Endothelial cell of umbilical vein (primary cell): ENCODE measurements around the gene TSPAN8. TPM values are rescaled to one million over a fixed set of nuclear protein-coding genes. Genes with fewer than 3 reads are reported as not detected.

Source experiments
- BruUV-seq: library from RNA; stranded (reverse); fragments of 400-500 nt; replicated peaks from 2 replicates; lab custom pipeline; 2021; lab: Mats Ljungman, UMichigan
- CTCF ChIA-PET: fragments of 300-600, 350-600 bp; sonication (Branson Sonifier 250); formaldehyde crosslinking; loops from one replicate; lab custom pipeline; 2021; ENCODE audit warnings: antibody characterized with exemption, inconsistent platforms; lab: Charles Lee
- POLR2A ChIA-PET: fragments of 300-600, 350-600 bp; sonication (Branson Sonifier 250); formaldehyde crosslinking; loops from one replicate; lab custom pipeline; 2021; ENCODE audit warnings: antibody characterized with exemption, inconsistent platforms; lab: Charles Lee
- DNase-seq: peaks from one replicate; pipeline ENCODE4 v3.0.0-alpha.2; 2011; ENCODE audit warnings: low read depth, low spot score
- FAIRE-seq: peaks from 2 replicates; lab custom pipeline; 2011; peaks lifted over from hg19 to GRCh38; lab: Jason Lieb, UNC
- H2AFZ ChIP-seq: 2 replicates; pipeline ENCODE4 v1.6.0; 2012; ENCODE audit warnings: low read depth, low read length, control low read depth, inconsistent platforms
- H3K27ac ChIP-seq: 2 replicates; pipeline ENCODE4 v1.5.1; 2011; ENCODE audit warnings: low read depth, mild to moderate bottlenecking, control low read depth, low read length, moderate library complexity; ENCODE audit not compliant: insufficient read depth
- H3K27me3 ChIP-seq, 2 experiments: 2 replicates each; pipeline versions ENCODE4 v1.6.0 to v1.6.1; 2011; ENCODE audit warnings: low read length in 2 of 2, mixed read lengths in 1 of 2; ENCODE audit not compliant: control insufficient read depth in 2 of 2, insufficient read depth in 2 of 2
- H3K36me3 ChIP-seq, 2 experiments: 2 replicates in 1 of 2; 3 replicates in 1 of 2; pipeline ENCODE4 v1.5.1; 2011; ENCODE audit warnings: low read length in 2 of 2, mild to moderate bottlenecking in 1 of 2, moderate library complexity in 1 of 2; ENCODE audit not compliant: control insufficient read depth in 2 of 2, insufficient read depth in 2 of 2; ENCODE audit errors: extremely low read depth in 1 of 2
- H3K4me1 ChIP-seq: 3 replicates; pipeline ENCODE4 v1.5.1; 2011; ENCODE audit warnings: mild to moderate bottlenecking, low read length; ENCODE audit not compliant: control insufficient read depth, insufficient read depth; ENCODE audit errors: extremely low read depth
- H3K4me2 ChIP-seq: 2 replicates; pipeline ENCODE4 v1.6.1; 2011; ENCODE audit warnings: low read length, control low read depth, mixed read lengths; ENCODE audit not compliant: insufficient read depth
- H3K4me3 ChIP-seq, 3 experiments: fragments of 200-600 bp in 1 of 3; sonication (generic), shearing (Covaris generic) in 1 of 3; replicated peaks in 1 of 3; 2 replicates each; pipeline ENCODE4 v1.5.1; 2011 to 2016; ENCODE audit warnings: control low read depth in 3 of 3, low read length in 3 of 3, mild to moderate bottlenecking in 2 of 3, inconsistent platforms in 1 of 3, low read depth in 1 of 3, moderate library complexity in 1 of 3; ENCODE audit not compliant: insufficient read depth in 1 of 3
- H3K79me2 ChIP-seq: 2 replicates; pipeline ENCODE4 v1.6.0; 2012; ENCODE audit warnings: low read length, inconsistent platforms; ENCODE audit not compliant: control insufficient read depth, insufficient read depth
- H3K9ac ChIP-seq: replicated peaks from 2 replicates; pipeline ENCODE3; 2011; ENCODE audit warnings: low read length, control low read depth; ENCODE audit not compliant: insufficient read depth; ENCODE audit errors: extremely low read depth
- H3K9me1 ChIP-seq: replicated peaks from 3 replicates; pipeline ENCODE4 v1.6.0; 2011; ENCODE audit warnings: mild to moderate bottlenecking, low read length; ENCODE audit not compliant: control insufficient read depth, insufficient read depth; ENCODE audit errors: extremely low read depth
- H3K9me3 ChIP-seq: replicated peaks from 2 replicates; pipeline ENCODE4 v1.5.1; 2012; ENCODE audit warnings: low read length, inconsistent platforms; ENCODE audit not compliant: control insufficient read depth, insufficient read depth
- H4K20me1 ChIP-seq: replicated peaks from 2 replicates; pipeline ENCODE3; 2011; ENCODE audit warnings: mild to moderate bottlenecking, low read length; ENCODE audit not compliant: control insufficient read depth, insufficient read depth; ENCODE audit errors: extremely low read depth
- CTCF ChIP-seq, 2 donors: IDR thresholded peaks; 1 replicate in 1 of 2; 2 replicates in 1 of 2; pipeline ENCODE4 v1.5.1; 2011; ENCODE audit warnings: low read length in 2 of 2, mild to moderate bottlenecking in 2 of 2, moderate library complexity in 2 of 2, control low read depth in 1 of 2, inconsistent platforms in 1 of 2, low read depth in 1 of 2; ENCODE audit not compliant: insufficient read depth in 1 of 2; ENCODE audit errors: extremely low read depth in 1 of 2
- EZH2 ChIP-seq: IDR thresholded peaks from 2 replicates; pipeline ENCODE4 v1.6.1; 2012; ENCODE audit warnings: borderline replicate concordance, low read depth, mild to moderate bottlenecking, moderate library complexity, low read length, inconsistent platforms; ENCODE audit not compliant: severe bottlenecking
- FOS ChIP-seq: IDR thresholded peaks from 2 replicates; pipeline ENCODE4 v1.6.1; 2011; ENCODE audit warnings: mild to moderate bottlenecking, low read length, moderate library complexity, borderline replicate concordance; ENCODE audit not compliant: insufficient read depth
- GATA2 ChIP-seq: IDR thresholded peaks from 2 replicates; pipeline ENCODE4 v1.7.0; 2011; ENCODE audit warnings: low read depth, mild to moderate bottlenecking, moderate library complexity, mixed read lengths, low read length; ENCODE audit not compliant: insufficient read length, insufficient read depth
- JUN ChIP-seq: IDR thresholded peaks from 2 replicates; pipeline ENCODE4 v1.6.1; 2011; ENCODE audit warnings: borderline replicate concordance, low read depth; ENCODE audit not compliant: insufficient read length, insufficient read depth
- MYC ChIP-seq: IDR thresholded peaks from one replicate; pipeline ENCODE4 v1.6.1; 2011; ENCODE audit warnings: mild to moderate bottlenecking, low read depth, low read length
- POLR2A ChIP-seq: IDR thresholded peaks from 2 replicates; pipeline ENCODE4 v1.6.1; 2012; ENCODE audit warnings: low read depth, mild to moderate bottlenecking, control low read depth, low read length
- POLR2AphosphoS5 ChIP-seq: IDR thresholded peaks from 2 replicates; pipeline ENCODE4 v1.6.1; 2012; ENCODE audit warnings: low read depth, mild to moderate bottlenecking, control low read depth, low read length, moderate library complexity; ENCODE audit not compliant: insufficient read depth
- dilution Hi-C: fragments of 300-500 bp; cut with MboI; formaldehyde crosslinking; loops from one replicate; pipeline ENCODE4 v1.15.0; 2019; ENCODE audit warnings: low sequenced_read_pairs; ENCODE audit not compliant: extremely low pct_ligation_motif_present
- intact Hi-C: fragments of 100-400 bp; cut with micrococcal nuclease; formaldehyde crosslinking; loops from one replicate; pipeline ENCODE4 v1.10.0; 2022
- polyA plus RNA-seq, 4 experiments: library from polyadenylated mRNA; depleted of rRNA in 3 of 4; stranded (reverse) in 3 of 4; unstranded in 1 of 4; fragments of >200 nt; gene quantifications; 2 replicates each; pipeline versions ENCODE4 v1.2.1 to v1.2.3, GENCODE V29; 2011 to 2012; ENCODE audit warnings: missing spikeins in 1 of 4
- total RNA-seq: library from RNA; stranded (reverse); gene quantifications from 2 replicates; pipeline ENCODE4 v1.2.3, GENCODE V29; 2021
- TF ChIP-seq, protein P1 (sequence below): IDR thresholded peaks from 2 replicates; pipeline ENCODE4 v1.6.1; 2011; ENCODE audit not compliant: insufficient read depth, insufficient read length

TSPAN8 gene
- total and polyA plus RNA-seq, 2 donors (not counting 3 experiments of a cell fraction or from before 2014, with no cell fraction given): 1.2 to 1.6 TPM

- Histone ChIP-seq H3K36me3 (no peaks in the 10 kb centered on the region), H4K20me1 (no peaks in the 10 kb centered on the region), H3K9me3 (no peaks in the 10 kb centered on the region), H3K9ac (no peak overlapping the region), H3K27me3 (no peaks in the 10 kb centered on the region), H2AFZ (no peak overlapping the region), H3K27ac (no peak overlapping the region), H3K79me2 (no peaks in the 10 kb centered on the region), H3K4me2 (no peak overlapping the region), H3K4me1 (no peaks in the 10 kb centered on the region), H3K4me3 (no peak overlapping the region), H3K9me1 (no peaks in the 10 kb centered on the region)
- POLR2A ChIA-PET: no interaction called here
- intact Hi-C loops: no loop called here
- CTCF ChIA-PET: no interaction called here
- DNase-seq (no peak), FAIRE-seq (no peak)
- dilution Hi-C loops: no loop called here
- TF ChIP-seq GATA2 (no peak), MYC (no peak), FOS (no peak), POLR2A (no peak), JUN (no peak), POLR2AphosphoS5 (no peak), CTCF (IDR thresholded peaks at IDR 0.05; ENCODE audit: extremely low read depth in 1 of 2, insufficient read depth in 1 of 2, low read depth in 1 of 2, low read length in 2 of 2) (no peak), EZH2 (no peak)
- TF ChIP-seq, protein P1, sequence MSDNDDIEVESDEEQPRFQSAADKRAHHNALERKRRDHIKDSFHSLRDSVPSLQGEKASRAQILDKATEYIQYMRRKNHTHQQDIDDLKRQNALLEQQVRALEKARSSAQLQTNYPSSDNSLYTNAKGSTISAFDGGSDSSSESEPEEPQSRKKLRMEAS: no peak
- BruUV-seq: no TSS peak
Observed at GRCh38 chr12:71092290-71092689, 65.5 kb downstream of the TSPAN8 start.
